Fibroblast of lung (primary cell): ENCODE measurements around the gene GRAMD2A.

Source experiments
- CTCF ChIP-seq, 2 donors: IDR thresholded peaks in 1 of 2; conservative IDR thresholded peaks in 1 of 2; 1 replicate in 1 of 2; 2 replicates in 1 of 2; pipeline ENCODE4 v1.5.1; 2011 to 2012; ENCODE audit warnings: low read length in 2 of 2, control low read depth in 1 of 2, inconsistent platforms in 1 of 2, low read depth in 1 of 2, mild to moderate bottlenecking in 1 of 2
- EZH2 ChIP-seq: IDR thresholded peaks from 2 replicates; pipeline ENCODE4 v1.5.1; 2012; ENCODE audit warnings: low read length, control low read depth, mild to moderate bottlenecking; ENCODE audit errors: missing control alignments

- TF ChIP-seq CTCF (conservative IDR thresholded peaks at IDR 0.05 in 1 of 2, IDR thresholded peaks at IDR 0.05 in 1 of 2; ENCODE audit: low read depth in 1 of 2, low read length in 2 of 2) = no peak
- TF ChIP-seq EZH2 = no peak
These were observed 35.0 kb downstream of the GRAMD2A start for GRCh38 chr15:72162569-72162968.
